Raji (cell line): Measurements from ENCODE around the gene DACT1.

Experiments
- POLR2A ChIP-seq: IDR thresholded peaks from 2 replicates; pipeline ENCODE4 v1.6.1; 2011; ENCODE audit warnings: low read depth, low read length, control low read depth; ENCODE audit not compliant: insufficient read depth

Gene DACT1, protein sequence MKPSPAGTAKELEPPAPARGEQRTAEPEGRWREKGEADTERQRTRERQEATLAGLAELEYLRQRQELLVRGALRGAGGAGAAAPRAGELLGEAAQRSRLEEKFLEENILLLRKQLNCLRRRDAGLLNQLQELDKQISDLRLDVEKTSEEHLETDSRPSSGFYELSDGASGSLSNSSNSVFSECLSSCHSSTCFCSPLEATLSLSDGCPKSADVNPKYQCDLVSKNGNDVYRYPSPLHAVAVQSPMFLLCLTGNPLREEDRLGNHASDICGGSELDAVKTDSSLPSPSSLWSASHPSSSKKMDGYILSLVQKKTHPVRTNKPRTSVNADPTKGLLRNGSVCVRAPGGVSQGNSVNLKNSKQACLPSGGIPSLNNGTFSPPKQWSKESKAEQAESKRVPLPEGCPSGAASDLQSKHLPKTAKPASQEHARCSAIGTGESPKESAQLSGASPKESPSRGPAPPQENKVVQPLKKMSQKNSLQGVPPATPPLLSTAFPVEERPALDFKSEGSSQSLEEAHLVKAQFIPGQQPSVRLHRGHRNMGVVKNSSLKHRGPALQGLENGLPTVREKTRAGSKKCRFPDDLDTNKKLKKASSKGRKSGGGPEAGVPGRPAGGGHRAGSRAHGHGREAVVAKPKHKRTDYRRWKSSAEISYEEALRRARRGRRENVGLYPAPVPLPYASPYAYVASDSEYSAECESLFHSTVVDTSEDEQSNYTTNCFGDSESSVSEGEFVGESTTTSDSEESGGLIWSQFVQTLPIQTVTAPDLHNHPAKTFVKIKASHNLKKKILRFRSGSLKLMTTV

DNA sequence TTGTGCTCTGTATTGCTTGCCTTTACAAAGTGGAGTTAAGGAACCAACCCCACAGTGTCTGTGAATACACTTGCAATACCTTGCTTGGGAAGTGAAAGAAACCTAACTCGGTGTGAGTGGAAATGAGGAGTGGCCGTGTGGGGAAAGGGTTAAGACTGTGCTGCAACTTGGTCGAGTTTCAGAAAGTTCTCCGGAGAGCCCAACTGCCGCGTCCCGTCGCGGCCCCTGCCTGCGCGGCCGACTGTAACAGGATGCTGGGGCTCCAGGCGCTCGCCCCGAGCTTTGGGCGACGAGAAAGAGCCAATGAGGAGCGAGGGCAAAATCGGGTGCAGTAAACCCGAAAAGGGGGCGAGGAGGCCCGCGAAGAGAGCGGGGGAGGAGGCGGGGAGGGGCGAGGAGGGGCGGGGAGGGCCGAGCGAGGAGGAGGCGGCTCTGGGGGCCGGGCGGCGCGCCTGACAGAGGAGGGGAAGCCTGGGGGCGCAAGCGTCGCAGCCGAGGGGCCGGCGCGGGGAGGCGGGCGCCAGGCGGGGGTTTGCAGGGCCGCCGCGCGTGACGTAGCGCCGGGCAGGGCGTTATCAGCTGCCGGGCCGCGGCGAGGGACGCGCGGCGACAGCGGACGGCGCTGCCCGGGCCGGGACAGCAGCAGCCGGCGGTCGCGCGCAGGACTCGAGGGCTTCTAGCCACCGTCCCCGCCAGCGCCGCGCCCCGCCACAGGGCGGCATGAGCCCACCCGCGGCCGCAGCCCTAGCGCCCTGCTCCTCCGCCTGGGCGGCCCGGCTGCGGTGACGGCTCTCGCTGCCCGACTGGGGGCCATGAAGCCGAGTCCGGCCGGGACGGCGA, at the start of gene DACT1:
Gene DACT1 (plus strand): TSS at position 572 of the 840 bp plus-strand sequence. CDS start 241 bp downstream, at position 813.
- no peak for TF ChIP-seq POLR2A

DNA sequence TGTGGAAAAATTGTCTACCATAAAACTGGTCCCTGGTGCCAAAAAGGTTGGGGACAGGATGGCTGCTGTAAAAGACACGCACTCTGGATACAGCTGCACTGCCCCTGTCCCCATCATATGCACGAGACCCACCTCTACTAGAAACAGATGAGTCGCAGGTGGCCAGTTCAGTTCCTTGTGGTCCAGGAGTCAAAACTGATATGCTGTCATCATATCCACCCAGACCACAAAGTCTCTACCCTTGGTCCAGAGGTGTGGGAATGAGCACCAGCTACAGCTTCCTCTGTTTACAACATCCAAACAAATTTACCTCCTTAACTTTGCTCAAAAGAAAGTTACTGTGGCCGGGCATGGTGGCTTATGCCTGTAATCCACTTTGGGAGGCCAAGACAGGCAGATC, 43.8 kb upstream of the DACT1 start:
- TF ChIP-seq POLR2A = no peak

DNA sequence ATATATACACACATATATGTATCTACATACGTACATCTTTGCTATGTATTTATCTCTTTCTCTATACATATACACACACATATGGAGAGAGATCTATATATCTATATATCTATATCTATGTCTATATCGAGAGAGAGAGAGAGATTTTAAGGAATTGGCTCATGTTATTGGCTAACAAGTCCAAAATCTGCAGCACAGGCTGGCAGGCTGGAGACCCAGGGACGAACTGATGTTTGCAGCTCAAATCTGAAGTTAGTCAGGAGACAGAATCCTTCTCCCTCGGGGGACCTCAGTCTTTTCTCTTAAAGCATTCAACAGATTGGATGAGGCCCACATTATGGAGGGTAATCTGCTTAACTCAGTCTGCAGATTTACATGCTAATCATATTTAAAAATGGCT, 40.7 kb upstream of the DACT1 start:
- no peak for TF ChIP-seq POLR2A

DNA sequence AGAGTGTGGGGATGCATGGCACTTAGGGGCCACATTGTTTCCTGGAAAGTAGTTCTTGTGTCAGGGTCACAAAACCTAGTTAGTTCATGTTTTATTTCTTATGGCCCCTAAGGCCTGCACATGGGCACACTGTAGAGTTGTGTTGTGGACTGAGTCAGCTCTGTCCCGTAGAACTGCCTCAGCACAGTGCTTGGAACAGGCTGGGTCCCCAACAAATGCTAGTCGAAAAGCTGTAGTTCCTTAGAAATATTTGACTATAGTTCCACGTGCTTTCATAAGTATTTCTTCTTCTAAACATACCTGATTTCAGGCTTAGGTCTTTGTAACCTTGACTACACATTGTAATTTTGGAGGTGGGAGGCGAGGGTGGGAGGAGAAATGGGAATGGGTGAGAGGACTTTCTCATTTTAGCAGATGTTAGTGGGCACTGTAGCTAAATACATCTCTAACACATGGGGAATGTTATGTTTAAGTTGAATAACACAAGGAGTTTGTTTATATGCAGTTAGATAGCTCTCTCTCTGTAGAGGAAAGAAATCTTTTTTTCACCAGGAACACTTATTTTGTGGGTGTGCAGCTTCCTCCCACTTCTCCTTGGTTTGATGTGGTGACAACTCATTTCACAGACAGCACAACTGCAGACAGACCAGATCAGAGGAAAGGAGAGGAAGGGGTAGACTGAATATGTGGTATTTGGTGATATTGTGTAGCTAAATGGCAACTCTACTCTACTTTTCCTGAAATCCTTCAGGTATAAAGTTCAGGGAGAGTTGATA, 39.5 kb upstream of the DACT1 start:
- no peak for TF ChIP-seq POLR2A

DNA sequence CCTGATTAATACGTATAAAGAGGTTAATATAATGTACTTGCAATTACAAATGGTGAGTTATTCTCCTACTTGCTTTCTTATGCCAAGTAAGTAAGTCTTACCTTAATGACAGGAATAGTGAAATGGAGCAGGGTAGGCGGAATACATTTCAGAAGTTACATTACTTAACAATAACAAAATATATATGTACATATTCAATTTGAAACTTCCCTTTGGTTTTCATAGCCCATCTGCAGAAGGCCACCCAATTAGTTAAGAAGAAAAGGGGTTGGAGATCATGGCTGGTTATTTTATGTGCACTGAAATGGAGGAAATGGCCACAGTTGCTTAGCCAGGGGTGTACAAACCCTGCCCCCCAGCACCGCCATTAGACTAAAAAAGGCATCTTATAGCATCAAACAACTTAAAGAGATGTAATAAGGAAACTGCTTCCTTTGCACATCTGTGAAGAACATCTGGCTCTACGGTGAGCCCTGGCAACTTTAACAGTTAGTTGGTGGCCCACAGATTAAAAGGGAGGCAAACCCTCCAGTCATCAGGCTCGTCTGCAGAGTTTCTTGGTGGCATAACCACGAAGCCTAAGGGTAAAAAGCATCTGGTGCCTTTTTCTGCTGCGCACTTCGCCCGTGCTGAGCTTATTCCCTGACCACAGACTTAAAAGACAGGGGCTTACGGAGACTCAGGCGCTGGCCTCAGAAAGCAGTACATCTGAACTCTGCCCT, 38.8 kb upstream of the DACT1 start:
- no peak for TF ChIP-seq POLR2A

DNA sequence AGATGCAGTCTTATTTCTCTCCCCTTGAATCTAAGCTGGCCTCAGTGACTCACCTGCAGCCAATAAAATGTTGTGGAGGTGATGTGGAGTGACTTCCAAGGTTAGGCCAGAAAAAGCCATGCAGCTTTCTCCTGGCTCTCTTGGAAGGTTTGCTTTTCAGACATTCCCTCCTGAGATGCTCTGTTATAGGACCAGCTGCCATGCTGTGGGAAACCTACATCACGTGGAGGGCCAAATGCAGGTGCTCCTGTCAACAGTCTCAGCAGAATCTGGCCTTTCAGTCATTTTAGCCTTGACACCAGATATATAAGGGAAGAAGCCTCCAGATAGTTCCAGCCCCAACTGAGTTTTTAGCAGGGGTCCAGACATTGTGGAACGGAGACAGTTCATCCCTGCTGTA, 38.1 kb upstream of the DACT1 start:
- TF ChIP-seq POLR2A = no peak

DNA sequence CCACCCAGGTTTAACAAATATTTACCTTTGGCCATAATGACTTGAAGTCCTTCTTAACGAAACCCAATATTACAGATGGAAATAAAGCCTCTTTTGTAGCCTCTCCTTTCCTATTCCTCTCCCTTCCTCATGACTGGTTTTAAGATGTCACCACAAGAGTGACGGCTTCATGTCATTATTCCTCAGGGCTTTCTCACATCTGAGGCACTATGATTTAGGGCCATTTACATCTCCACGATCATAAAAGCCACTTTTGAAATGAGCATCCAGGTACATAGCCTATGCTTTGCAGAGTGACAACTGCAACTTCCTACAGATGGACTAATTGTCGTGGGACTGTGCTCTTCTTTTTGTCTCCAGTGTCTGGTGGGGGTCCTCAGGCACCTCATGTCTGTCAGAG, 32.3 kb upstream of the DACT1 start:
- TF ChIP-seq POLR2A = no peak

DNA sequence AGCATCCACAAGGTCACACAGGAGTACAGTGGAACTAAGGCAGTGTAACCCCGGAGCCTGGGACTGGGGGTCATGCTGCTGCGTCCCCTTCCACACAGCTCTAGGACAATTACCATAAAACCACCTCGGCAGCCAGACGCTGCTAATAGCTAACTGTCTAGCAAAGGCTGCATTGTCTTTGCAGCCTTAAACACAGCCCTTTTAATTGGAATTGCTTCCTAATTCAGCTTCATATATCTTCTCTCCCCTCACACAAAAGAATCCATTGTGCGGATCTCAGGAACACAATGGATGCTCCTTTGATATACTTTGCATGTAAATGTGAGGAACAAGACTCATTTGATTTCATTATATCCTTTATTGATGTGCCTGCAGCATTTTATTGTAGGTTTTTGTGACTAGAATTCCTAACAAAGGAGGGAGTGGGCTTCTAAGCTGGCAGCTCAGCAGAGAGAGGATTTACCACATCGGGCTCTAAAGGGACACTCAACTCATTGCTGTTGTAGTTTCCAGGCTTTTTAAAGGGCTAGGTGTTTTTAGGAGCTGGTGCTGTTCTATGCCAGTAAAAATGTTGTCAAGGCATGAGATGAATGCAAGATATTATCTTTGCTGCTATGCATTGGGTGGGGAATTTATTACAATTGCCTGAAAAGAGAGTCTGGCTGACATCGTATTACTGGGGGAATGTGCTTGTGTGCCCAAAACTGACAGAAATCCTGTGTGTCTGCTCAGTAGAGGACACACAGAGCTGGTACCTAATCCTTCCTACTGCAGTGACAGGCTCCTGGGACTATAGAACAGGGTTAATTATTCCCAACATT, 30.4 kb upstream of the DACT1 start:
- no peak for TF ChIP-seq POLR2A

DNA sequence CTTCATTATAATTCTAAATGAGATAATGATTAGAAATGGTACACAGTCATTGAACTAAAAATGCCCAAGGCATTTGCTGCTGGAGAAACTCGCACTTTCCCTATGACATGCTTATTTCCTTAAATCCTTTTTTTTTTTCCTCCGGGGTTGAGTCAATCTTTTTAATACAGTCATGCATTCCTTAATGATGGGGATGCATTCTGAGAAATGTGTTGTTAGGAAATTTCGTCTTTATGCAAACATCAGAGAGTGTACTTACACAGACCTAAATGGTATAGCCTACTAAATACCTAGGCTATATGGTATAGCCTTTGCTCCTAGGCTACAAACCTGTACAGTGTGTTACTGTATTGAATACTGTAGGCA, 29.8 kb upstream of the DACT1 start:
- no peak for TF ChIP-seq POLR2A

DNA sequence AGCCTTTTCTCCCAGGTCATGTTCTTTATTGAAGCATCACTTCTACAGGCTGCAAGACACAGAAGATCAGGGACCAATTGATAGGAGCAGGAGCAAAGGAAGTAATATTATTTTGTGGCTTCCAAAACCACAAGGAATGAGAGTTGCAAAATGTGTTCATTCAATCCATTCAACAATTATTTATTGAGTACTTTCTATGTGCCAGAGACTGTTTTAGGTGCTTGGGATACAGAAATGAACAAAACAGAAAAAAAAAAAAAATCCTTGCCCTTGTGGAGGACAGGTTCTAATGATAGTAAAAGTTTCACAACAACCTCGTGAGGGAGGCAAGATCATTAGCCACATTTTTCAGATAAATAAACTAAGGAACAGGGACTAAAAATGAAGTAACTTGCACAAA, 20.1 kb upstream of the DACT1 start:
- no peak for TF ChIP-seq POLR2A

DNA sequence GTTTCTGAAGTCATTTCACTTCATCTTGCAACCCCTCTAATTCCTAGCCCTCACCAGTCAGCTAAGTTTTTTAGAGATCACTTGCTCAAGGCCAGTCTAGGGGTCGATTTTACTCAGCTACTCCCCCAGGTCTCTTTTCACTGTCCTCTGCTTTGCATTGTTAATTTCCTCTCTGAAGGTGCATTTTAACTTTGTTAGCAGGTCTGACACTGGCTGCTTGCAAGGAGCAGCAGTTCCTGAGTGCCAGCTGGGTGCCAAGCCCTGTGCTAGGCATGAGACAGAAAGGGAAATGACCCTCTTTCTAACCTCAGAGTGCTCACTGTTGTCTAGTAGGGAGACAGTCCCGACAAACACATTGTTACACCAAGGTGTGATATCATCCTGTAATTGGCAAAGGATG, 17.8 kb upstream of the DACT1 start:
- no peak for TF ChIP-seq POLR2A

DNA sequence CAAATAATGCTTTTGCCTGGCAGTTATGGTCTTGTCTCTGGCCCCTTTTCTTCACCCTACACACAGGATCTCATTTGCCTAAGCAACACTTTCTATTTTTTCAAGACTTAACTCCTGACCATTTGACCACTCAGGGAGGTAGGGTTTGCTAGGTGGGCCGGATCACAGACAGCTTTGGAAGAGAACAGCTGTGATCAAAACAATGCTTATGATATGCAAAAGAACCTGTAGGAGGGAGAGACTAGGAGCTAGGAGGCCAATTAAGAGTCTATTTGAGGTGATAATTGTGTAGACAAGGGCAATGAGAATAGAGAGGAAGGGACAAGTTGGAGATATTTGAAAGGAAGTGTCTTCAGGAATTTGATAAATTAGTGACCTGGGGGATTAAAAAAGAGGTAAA, 12.3 kb upstream of the DACT1 start:
- no peak for TF ChIP-seq POLR2A

DNA sequence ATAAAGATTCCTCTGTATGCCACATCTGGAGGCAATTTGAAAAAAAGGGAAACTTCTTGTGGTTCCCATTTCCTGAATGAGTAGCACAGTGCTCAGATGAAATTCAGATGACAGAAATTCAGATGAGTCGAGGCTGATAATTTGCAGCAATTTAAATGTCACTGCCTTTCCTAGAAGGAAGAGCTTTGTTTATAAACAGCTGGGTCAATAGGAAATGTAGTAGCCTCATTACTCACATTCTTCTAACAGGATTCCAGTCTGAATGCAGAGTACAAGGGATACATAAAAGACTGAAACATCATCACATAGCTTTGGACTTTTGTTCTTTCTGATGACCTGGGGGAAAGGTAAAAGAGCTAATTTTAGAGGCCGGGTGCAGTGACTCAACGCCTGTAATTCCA, 11.3 kb upstream of the DACT1 start:
- no peak for TF ChIP-seq POLR2A
